NT2/D1 (cell line): Measurements from ENCODE around the gene NUP155.

ENCODE experiments used
- YY1 ChIP-seq: IDR thresholded peaks from 2 replicates; pipeline ENCODE4 v1.6.1; 2011; ENCODE audit not compliant: insufficient read length, insufficient read depth
- ZNF274 ChIP-seq: IDR thresholded peaks from 2 replicates; pipeline ENCODE4 v1.6.1; 2011; ENCODE audit warnings: mild to moderate bottlenecking, low read depth, low read length

DNA sequence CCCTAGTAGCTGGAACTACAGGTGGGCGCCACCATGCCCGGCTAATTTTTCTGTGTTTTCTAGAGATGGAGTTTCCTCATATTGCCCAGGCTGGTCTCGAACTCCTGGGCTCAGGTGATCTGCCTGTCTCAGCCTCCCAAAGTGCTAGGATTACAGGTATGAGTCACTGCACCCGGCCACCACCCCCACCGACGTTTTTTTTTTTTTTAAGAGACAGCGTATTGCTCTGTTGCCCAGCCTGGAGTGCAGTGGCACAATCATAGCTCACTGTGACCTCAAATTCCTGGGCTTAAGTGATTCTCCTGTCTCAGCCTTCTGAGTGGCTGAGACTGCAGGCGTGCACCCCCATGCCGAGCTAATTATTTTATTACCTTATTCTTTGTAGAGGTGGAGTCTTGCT lies 46.4 kb upstream of the NUP155 start:
- no peak for TF ChIP-seq ZNF274
- no peak for TF ChIP-seq YY1
